ENCODE data around the gene NOVA2. TPM values are rescaled to one million over a fixed set of nuclear protein-coding genes. Genes with fewer than 3 reads are reported as not detected.

Gene NOVA2
- total RNA-seq, 1 donor from 2014 or later, result 5.3 TPM

GRCh38 chr19:45972081-45972946 lies 1.4 kb downstream of the NOVA2 start:
- DNase-seq (ENCODE audit: missing footprints) (no peak), ATAC-seq (peak; percentile 25)
- intact Hi-C loops (cut with DNase I), result no loop called here

GRCh38 chr19:45971260-45971902 lies 2.3 kb downstream of the NOVA2 start:
- intact Hi-C loops (cut with DNase I), result no loop called here
- DNase-seq (ENCODE audit: missing footprints) (no peak), ATAC-seq (peak; percentile 20)

GRCh38 chr19:45969676-45970075 lies 4.0 kb downstream of the NOVA2 start:
- ATAC-seq, result no peak
- DNase-seq (ENCODE audit: missing footprints), result no peak
- intact Hi-C loops (cut with DNase I), result no loop called here

GRCh38 chr19:45968626-45969025 lies 5.0 kb downstream of the NOVA2 start:
- no peak for ATAC-seq
- DNase-seq (ENCODE audit: missing footprints), result no peak
- intact Hi-C loops (cut with DNase I), result no loop called here

- DNase-seq (ENCODE audit: missing footprints), result no peak
- intact Hi-C loops (cut with DNase I), result no loop called here
- ATAC-seq, result no peak
Observed at GRCh38 chr19:45967246-45967645, 6.4 kb downstream of the NOVA2 start.

- DNase-seq (ENCODE audit: missing footprints) (no peak), ATAC-seq (no peak)
- intact Hi-C loops (cut with DNase I), result no loop called here
Observed at GRCh38 chr19:45962021-45962420, 11.6 kb downstream of the NOVA2 start.

- no peak for DNase-seq (ENCODE audit: missing footprints)
- ATAC-seq, result no peak
- intact Hi-C loops (cut with DNase I), result no loop called here
Observed at GRCh38 chr19:45960595-45961235, 12.9 kb downstream of the NOVA2 start.

- DNase-seq (ENCODE audit: missing footprints), result no peak
- intact Hi-C loops (cut with DNase I), result no loop called here
- ATAC-seq, result no peak
Observed at GRCh38 chr19:45959517-45960025, 14.1 kb downstream of the NOVA2 start.

- DNase-seq (ENCODE audit: missing footprints), result no peak
- intact Hi-C loops (cut with DNase I), result no loop called here
- no peak for ATAC-seq
Observed at GRCh38 chr19:45958769-45959516, 14.7 kb downstream of the NOVA2 start.

- DNase-seq (ENCODE audit: missing footprints), result no peak
- ATAC-seq, result no peak
- intact Hi-C loops (cut with DNase I), result no loop called here
Observed at GRCh38 chr19:45958320-45958719, 15.3 kb downstream of the NOVA2 start.

- ATAC-seq (peak; percentile 66), DNase-seq (ENCODE audit: missing footprints) (no peak)
- intact Hi-C loops (cut with DNase I), result no loop called here
Observed at GRCh38 chr19:45955905-45956608, 17.6 kb downstream of the NOVA2 start.

- no peak for DNase-seq (ENCODE audit: missing footprints)
- intact Hi-C loops (cut with DNase I), result no loop called here
- no peak for ATAC-seq
Observed at GRCh38 chr19:45954156-45954555, 19.5 kb downstream of the NOVA2 start.

GRCh38 chr19:45953676-45954075 lies 20.0 kb downstream of the NOVA2 start:
- DNase-seq (ENCODE audit: missing footprints), result no peak
- intact Hi-C loops (cut with DNase I), result no loop called here
- no peak for ATAC-seq

- DNase-seq (ENCODE audit: missing footprints), result no peak
- intact Hi-C loops (cut with DNase I), result no loop called here
- peak; percentile 40 for ATAC-seq
Observed at GRCh38 chr19:45952686-45953505, 20.8 kb downstream of the NOVA2 start.

GRCh38 chr19:45952341-45952685 lies 21.4 kb downstream of the NOVA2 start:
- intact Hi-C loops (cut with DNase I), result no loop called here
- no peak for DNase-seq (ENCODE audit: missing footprints)
- no peak for ATAC-seq

GRCh38 chr19:45947926-45948325 lies 25.7 kb downstream of the NOVA2 start:
- no peak for ATAC-seq
- no peak for DNase-seq (ENCODE audit: missing footprints)
- intact Hi-C loops (cut with DNase I), result no loop called here

- DNase-seq (ENCODE audit: missing footprints) (no peak), ATAC-seq (no peak)
- intact Hi-C loops (cut with DNase I), result no loop called here
Observed at GRCh38 chr19:45940515-45940805, 33.2 kb downstream of the NOVA2 start.

Data from Right ventricle myocardium inferior (tissue), 1 donor.